Choroid plexus epithelial cell (primary cell): ENCODE measurements around the gene ADISSP.
A peak's percentile ranks its signal among the peaks of the same experiment; 100 is the strongest.

Experiments used
- DNase-seq: peaks from one replicate; pipeline ENCODE4 v3.0.0-alpha.2; 2010; ENCODE audit warnings: low read depth
- H3K4me3 ChIP-seq: 2 replicates; pipeline ENCODE4 v1.5.1; 2011; ENCODE audit warnings: low read depth, mild to moderate bottlenecking, control low read depth, low read length, moderate library complexity
- TF ChIP-seq, protein P1 (sequence below): conservative IDR thresholded peaks from 2 replicates; pipeline ENCODE4 v1.5.1; 2011; ENCODE audit warnings: low read depth, mild to moderate bottlenecking, control low read depth, inconsistent platforms, low read length, moderate library complexity

Gene ADISSP

DNA sequence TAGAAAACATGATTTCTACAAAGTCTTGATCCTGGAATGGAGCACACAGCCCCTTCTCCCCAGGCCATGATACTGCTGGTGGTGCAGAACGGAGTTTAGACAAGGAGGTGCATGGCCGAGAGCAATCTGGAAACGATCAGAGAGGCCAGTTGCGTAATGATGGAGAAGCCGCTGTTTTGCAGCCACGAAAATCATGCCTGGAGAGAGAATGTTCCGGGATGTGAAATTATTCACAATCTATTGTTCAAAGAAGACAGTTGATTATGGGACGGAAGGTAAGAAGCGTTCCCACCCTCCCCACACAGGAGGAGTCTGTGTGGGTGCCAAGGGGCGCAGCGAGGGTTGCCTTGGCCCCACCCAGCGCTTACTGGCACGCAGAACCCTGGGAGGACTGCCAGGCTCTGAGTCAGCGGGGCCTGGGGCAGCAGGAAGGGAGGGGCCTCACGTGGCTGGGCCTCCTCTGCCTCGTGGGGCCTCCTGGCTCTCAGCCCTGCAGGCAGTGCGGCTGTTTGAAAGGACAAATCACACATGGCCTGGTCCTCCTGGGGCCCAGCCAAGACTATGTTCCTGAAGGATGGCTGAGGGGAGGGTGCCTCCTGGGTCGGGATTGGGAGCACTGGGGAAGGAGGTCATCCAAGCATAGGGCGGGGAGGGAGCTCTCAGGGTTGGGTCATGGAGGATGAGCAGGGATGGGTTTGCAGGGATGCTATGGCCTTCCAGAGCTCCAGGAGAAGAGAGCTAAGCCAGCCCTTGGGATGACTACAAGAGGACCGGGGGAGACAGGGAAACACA is 44.1 kb upstream of the ADISSP start:
- peak overlapping the region; percentile 38 for H3K4me3 ChIP-seq
- TF ChIP-seq, protein P1, sequence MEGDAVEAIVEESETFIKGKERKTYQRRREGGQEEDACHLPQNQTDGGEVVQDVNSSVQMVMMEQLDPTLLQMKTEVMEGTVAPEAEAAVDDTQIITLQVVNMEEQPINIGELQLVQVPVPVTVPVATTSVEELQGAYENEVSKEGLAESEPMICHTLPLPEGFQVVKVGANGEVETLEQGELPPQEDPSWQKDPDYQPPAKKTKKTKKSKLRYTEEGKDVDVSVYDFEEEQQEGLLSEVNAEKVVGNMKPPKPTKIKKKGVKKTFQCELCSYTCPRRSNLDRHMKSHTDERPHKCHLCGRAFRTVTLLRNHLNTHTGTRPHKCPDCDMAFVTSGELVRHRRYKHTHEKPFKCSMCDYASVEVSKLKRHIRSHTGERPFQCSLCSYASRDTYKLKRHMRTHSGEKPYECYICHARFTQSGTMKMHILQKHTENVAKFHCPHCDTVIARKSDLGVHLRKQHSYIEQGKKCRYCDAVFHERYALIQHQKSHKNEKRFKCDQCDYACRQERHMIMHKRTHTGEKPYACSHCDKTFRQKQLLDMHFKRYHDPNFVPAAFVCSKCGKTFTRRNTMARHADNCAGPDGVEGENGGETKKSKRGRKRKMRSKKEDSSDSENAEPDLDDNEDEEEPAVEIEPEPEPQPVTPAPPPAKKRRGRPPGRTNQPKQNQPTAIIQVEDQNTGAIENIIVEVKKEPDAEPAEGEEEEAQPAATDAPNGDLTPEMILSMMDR: no peak
- peak; percentile 99 for DNase-seq

DNA sequence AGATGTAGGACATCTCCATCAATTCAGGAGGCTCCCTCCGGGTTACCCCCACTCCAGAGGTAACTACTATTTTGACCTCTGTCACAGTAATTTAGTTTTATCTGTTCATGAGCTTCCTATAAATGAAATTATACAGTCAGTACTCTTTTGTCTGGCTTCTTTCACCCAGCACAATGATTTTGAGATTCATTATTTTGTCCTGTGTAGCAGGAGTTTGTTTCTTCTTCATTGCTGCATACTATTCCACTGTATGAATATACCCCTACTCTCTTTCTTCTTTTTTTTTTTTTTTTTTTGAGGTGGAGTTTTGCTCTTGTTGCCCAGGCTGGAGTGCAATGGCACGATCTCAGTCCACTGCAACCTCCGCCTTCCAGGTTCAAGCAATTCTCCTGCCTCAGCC is 41.0 kb upstream of the ADISSP start:
- TF ChIP-seq, protein P1: no peak

DNA sequence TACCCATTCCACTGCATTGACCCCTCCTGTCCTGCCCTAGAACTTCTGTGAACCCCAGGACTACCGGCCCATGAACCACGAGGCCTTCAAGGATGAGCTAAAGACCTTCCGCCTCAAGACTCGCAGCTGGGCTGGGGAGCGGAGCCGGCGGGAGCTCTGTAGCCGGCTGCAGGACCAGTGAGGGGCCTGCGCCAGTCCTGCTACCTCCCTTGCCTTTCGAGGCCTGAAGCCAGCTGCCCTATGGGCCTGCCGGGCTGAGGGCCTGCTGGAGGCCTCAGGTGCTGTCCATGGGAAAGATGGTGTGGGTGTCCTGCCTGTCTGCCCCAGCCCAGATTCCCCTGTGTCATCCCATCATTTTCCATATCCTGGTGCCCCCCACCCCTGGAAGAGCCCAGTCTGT is 37.2 kb upstream of the ADISSP start:
- H3K4me3 ChIP-seq: no peak overlapping the region
- TF ChIP-seq, protein P1: no peak
- no peak for DNase-seq

More for the DNA sequence above, 41.0 kb upstream of the ADISSP start:
- H3K4me3 ChIP-seq: no peak overlapping the region
- no peak for DNase-seq

DNA sequence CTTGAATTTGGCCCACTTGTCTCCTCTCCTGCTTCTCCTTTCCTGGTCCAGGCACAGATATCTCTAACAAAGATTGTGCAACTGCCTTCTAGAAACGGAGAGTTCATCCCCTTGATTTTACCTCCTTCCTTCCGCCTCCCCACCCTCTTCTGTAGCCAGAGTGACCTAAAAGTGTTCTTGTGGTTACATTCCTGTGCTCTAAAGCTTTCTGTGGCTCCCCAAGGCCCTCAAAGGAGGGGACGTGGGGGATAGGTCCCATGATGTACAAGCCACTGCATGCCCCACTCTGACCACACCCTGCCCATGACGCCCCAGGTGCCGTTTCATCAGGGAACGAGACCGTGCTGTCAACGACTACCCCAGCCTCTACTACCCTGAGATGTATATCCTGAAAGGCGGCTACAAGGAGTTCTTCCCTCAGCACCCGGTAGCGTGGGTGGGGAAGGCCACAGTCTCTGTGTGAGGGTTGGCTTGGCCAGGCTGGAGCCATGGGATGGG is 36.8 kb upstream of the ADISSP start:
- TF ChIP-seq, protein P1: no peak
- no peak overlapping the region for H3K4me3 ChIP-seq

DNA sequence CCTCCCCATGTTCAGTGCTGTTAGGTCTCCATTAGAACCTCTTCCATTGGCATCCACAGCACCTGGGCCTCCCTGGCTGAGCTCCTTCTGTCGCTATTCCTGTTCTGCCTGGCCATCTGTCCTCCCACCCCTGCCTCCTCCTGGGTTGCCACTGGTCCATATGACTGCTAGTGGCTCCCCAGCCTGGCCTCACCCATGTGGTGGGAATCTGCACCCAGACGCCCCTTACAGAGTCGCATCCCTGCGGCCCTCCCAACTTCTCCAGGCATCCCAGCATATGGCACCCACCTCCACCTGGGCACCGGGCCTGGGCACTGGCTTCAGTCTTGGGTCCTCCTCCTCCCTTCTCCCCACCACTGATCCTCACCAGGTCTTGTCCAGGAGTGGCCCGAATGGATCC is 36.3 kb upstream of the ADISSP start:
- no peak overlapping the region for H3K4me3 ChIP-seq
- TF ChIP-seq, protein P1: no peak
- DNase-seq: no peak

More for the DNA sequence above, 36.8 kb upstream of the ADISSP start:
- DNase-seq: no peak

DNA sequence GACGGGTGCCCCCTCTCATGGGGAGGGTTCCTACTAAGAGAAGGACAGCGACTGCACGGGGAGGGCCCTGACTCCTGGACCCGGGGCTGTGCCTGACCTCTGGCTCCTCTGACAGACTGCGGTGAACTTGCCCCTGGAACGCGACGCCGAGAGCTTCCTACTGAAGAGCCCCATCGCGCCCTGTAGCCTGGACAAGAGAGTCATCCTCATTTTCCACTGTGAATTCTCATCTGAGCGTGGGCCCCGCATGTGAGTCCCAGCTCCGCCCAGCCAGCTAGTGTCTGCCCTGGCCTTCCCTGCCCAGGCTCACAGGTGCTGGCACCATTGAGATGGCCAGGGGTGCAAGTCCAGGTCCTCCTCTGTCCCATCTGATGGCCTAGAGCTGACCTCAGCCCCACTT is 35.7 kb upstream of the ADISSP start:
- H3K4me3 ChIP-seq: no peak overlapping the region
- DNase-seq: no peak

More for the DNA sequence above, 35.7 kb upstream of the ADISSP start:
- TF ChIP-seq, protein P1: no peak
